ENCODE measurements around the gene PLXNA4. TPM values are rescaled to one million over a fixed set of nuclear protein-coding genes. Genes with fewer than 3 reads are reported as not detected.

Gene PLXNA4
- total RNA-seq, 1 experiment from 2014 or later, result 0.10 TPM

DNA sequence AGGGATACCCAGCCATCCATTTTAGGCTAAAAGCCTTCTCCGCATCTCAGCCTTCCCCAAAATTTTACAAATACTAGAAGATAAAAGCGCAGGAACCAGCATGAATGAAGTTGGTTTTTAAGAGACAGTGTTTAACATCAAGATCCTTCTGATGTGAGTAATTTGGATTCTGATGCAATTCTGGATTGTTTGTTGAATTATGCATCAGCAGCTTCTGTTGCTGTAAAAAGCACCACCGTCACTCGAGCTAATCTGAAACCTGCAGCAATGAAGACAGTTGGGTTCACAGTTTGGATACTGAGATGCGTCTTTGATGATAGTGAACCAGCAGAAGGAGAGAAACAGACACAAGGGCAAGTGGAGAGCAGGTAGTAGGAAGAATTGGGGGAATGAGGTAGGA is 179.2 kb downstream of the PLXNA4 start:
- intact Hi-C loops (cut with micrococcal nuclease; ENCODE audit: unreplicated experiment), result no loop called here
- Histone ChIP-seq H3K27me3 (ENCODE audit: control insufficient read depth, insufficient read depth, low read length) (peaks cover 7% of the 10 kb centered on the region; the same call in 1 of the 2 replicates), H3K9me3 (ENCODE audit: control insufficient read depth, insufficient read depth, low read depth, low read length) (no peaks in the 10 kb centered on the region), H3K36me3 (ENCODE audit: control insufficient read depth, insufficient read depth, low read length) (no peaks in the 10 kb centered on the region), H3K4me3 (ENCODE audit: low read depth in 2 of 2, low read length in 2 of 2) (no peak overlapping the region), H3K4me1 (ENCODE audit: control insufficient read depth, insufficient read depth, low read length) (no peaks in the 10 kb centered on the region), H3K27ac (ENCODE audit: low read length) (no peak overlapping the region)
- DNase-seq (ENCODE audit: low read depth, low spot score) (no peak), ATAC-seq (no peak)
- BruUV-seq (replicated peaks), result no TSS peak
- TF ChIP-seq POLR2AphosphoS5 (IDR thresholded peaks at IDR 0.05; ENCODE audit: low read depth, low read length) (no peak), REST (IDR thresholded peaks at IDR 0.05; ENCODE audit: insufficient read depth in 1 of 2, low read depth in 2 of 2, low read length in 1 of 2) (no peak), TCF7L2 (IDR thresholded peaks at IDR 0.05; ENCODE audit: low read depth, low read length) (no peak), SIN3A (IDR thresholded peaks at IDR 0.05; ENCODE audit: borderline replicate concordance, insufficient read depth, low read depth, low read length) (no peak), CTCF (IDR thresholded peaks at IDR 0.05) (no peak)
- in situ Hi-C loops (cut with HindIII; ENCODE audit: low pct_unique_long_range_greater_than_20kb, low sequenced_read_pairs), result no loop called here
- ChIA-PET POLR2A (no interaction called here), CTCF (no interaction called here)

GRCh38 chr7:132395361-132395760 is 180.9 kb downstream of the PLXNA4 start:
- H3K36me3 ChIP-seq (ENCODE audit: control insufficient read depth, insufficient read depth, low read length), result no peaks in the 10 kb centered on the region
- no peak overlapping the region for H3K4me3 ChIP-seq (ENCODE audit: low read depth in 2 of 2, low read length in 2 of 2)
- in situ Hi-C loops (cut with HindIII; ENCODE audit: low pct_unique_long_range_greater_than_20kb, low sequenced_read_pairs) (no loop called here), intact Hi-C loops (cut with micrococcal nuclease; ENCODE audit: unreplicated experiment) (no loop called here)
- H3K4me1 ChIP-seq (ENCODE audit: control insufficient read depth, insufficient read depth, low read length), result no peaks in the 10 kb centered on the region
- POLR2A ChIA-PET, result no interaction called here
- ATAC-seq (no peak), DNase-seq (ENCODE audit: low read depth, low spot score) (no peak)
- H3K27ac ChIP-seq (ENCODE audit: low read length), result no peak overlapping the region
- BruUV-seq (replicated peaks), result no TSS peak
- H3K27me3 ChIP-seq (ENCODE audit: control insufficient read depth, insufficient read depth, low read length), result peaks cover 2% of the 10 kb centered on the region; the same call in 1 of the 2 replicates
- no peaks in the 10 kb centered on the region for H3K9me3 ChIP-seq (ENCODE audit: control insufficient read depth, insufficient read depth, low read depth, low read length)
- no peak for TF ChIP-seq CTCF (IDR thresholded peaks at IDR 0.05)
- no peak for TF ChIP-seq SIN3A (IDR thresholded peaks at IDR 0.05; ENCODE audit: borderline replicate concordance, insufficient read depth, low read depth, low read length)
- no peak for TF ChIP-seq TCF7L2 (IDR thresholded peaks at IDR 0.05; ENCODE audit: low read depth, low read length)
- no peak for TF ChIP-seq REST (IDR thresholded peaks at IDR 0.05; ENCODE audit: insufficient read depth in 1 of 2, low read depth in 2 of 2, low read length in 1 of 2)
- CTCF ChIA-PET, result no interaction called here

Data from Panc1 (cell line).